ENCODE data around the gene AMHR2. TPM values are rescaled to one million over a fixed set of nuclear protein-coding genes. Genes with fewer than 3 reads are reported as not detected.

The AMHR2 gene
- total and polyA plus RNA-seq, 2 of the 4 experiments (the other 2 are of a cell fraction) = not detected

DNA sequence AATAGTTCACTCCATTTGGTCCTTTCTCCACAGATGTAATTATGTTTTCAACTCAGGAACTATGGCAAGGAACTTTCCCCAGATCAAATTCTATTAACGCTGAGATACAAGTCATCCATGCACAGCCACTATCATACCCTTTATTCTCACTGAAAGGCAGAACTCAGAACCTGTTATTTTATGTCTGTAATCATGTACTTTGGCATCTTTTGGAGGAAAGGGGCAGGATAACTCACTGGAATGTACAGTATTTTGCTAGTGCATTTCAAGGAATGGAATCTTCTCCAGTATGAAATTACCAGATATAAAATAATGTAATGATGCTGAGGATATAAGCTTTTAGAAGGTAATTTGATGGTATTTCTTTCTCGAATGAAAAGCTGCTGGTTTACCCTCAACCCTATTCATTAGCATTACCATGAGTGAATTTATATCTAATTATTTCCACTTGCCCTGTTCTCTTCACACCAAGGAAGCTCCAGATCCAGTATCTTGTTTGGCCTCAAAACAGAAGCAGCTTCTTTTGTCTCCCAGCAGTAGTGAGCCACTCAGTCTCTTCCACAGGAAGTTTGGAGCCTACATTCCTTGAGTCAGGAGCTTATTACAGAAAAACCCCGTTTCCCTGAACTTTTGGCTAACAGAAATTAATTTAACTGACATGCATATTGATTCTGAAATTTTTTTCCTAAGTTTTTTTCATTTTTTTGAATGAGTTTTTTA is 10.0 kb upstream of the AMHR2 start:
- no peak overlapping the region for H2BK5ac ChIP-seq (ENCODE audit: low read depth, low read length, poor library complexity, severe bottlenecking)
- no peak overlapping the region for H3K18ac ChIP-seq (ENCODE audit: low read depth, low read length)
- no peak overlapping the region for H2BK120ac ChIP-seq (ENCODE audit: low read depth, low read length)
- H3K9me3 ChIP-seq (ENCODE audit: control insufficient read depth, insufficient read depth, low read length) = no peaks in the 10 kb centered on the region
- ChIA-PET POLR2A (ENCODE audit: unreplicated experiment) (no interaction called here), CTCF (interaction anchor here (1.2 kb wide), 1 partner anchor 61 kb away, joined by 4 read pairs; no protein-coding TSS in a partner anchor)
- peaks cover 5% of the 10 kb centered on the region; the same call in 1 of the 2 replicates for H3K9me1 ChIP-seq (ENCODE audit: insufficient read depth, low read length)
- H4K8ac ChIP-seq (ENCODE audit: low read depth in 2 of 2, low read length in 2 of 2) = no peak overlapping the region
- H4K5ac ChIP-seq (ENCODE audit: low read depth, low read length) = no peak overlapping the region
- in situ Hi-C loops (cut with MboI; ENCODE audit: low sequenced_read_pairs) (no loop called here), dilution Hi-C loops (cut with HindIII; ENCODE audit: low sequenced_read_pairs, unreplicated experiment) (no loop called here), intact Hi-C loops (cut with micrococcal nuclease) (loop anchor here (2.0 kb wide), 1 partner anchor 53 kb away; no protein-coding TSS in a partner anchor)
- H2AFZ ChIP-seq (replicated peaks; ENCODE audit: low read length, poor library complexity) = no peak overlapping the region
- H3K4me3 ChIP-seq (ENCODE audit: insufficient read depth, low read depth, low read length) = no peak overlapping the region
- H3K4me1 ChIP-seq (ENCODE audit: control insufficient read depth, insufficient read depth, low read length) = peaks cover 8% of the 10 kb centered on the region; the same call in 1 of the 2 replicates
- no peak overlapping the region for H3K27ac ChIP-seq (ENCODE audit: insufficient read depth, low read length)
- peaks cover 9 to 15% of the 10 kb centered on the region in 2 experiments; a peak in 3 of 4 replicates for H3K79me1 ChIP-seq (ENCODE audit: low read depth in 1 of 2, low read length in 2 of 2)
- H2AK9ac ChIP-seq (replicated peaks; ENCODE audit: low read depth, low read length, poor library complexity) = no peak overlapping the region
- no peak overlapping the region for H2BK20ac ChIP-seq (ENCODE audit: low read depth, low read length)
- no peaks in the 10 kb centered on the region for H3K27me3 ChIP-seq (ENCODE audit: control insufficient read depth, insufficient read depth, low read length)
- BruUV-seq (replicated peaks) = TSS peak; percentile 28
- H3K14ac ChIP-seq (replicated peaks; ENCODE audit: low read depth, low read length) = no peak overlapping the region
- no peak overlapping the region for H3K4ac ChIP-seq (ENCODE audit: low read depth, low read length)
- ATAC-seq (ENCODE audit: low read depth) (peak; percentile 42), DNase-seq (no peak)
- WGBS, 2 experiments (ENCODE audit: extremely low coverage in 2 of 2, insufficient read length in 1 of 2) = no CpG with 5 or more reads among the region's 3 CpGs
- H2AK5ac ChIP-seq (ENCODE audit: low read depth, low read length) = no peak overlapping the region
- no peak overlapping the region for H2BK15ac ChIP-seq (ENCODE audit: low read depth, low read length)
- H3K56ac ChIP-seq (ENCODE audit: extremely low read depth, insufficient read depth, low read length) = no peak overlapping the region
- H3K4me2 ChIP-seq (ENCODE audit: low read depth, low read length) = peak overlapping the region; percentile 46; the same call in 1 of the 2 replicates
- H3K9ac ChIP-seq (ENCODE audit: low read depth, low read length) = no peak overlapping the region
- no peak overlapping the region for H3K23ac ChIP-seq (ENCODE audit: low read depth, low read length)
- no peak overlapping the region for H4K91ac ChIP-seq (ENCODE audit: insufficient read depth, low read depth, low read length)
- TF ChIP-seq BHLHE40 (IDR thresholded peaks at IDR 0.05; ENCODE audit: low read depth, low read length) = no peak
- TF ChIP-seq MAZ (IDR thresholded peaks at IDR 0.05; ENCODE audit: borderline replicate concordance, low read depth, low read length) = no peak
- no peaks in the 10 kb centered on the region for H4K20me1 ChIP-seq (ENCODE audit: insufficient read depth, low read length)
- H3K36me3 ChIP-seq (ENCODE audit: control insufficient read depth, insufficient read depth, low read length) = peaks cover 29% of the 10 kb centered on the region

All from IMR-90 (cell line).